ENCODE measurements around the gene BCL11B.

GRCh38 chr14:99122521-99123125, 149.4 kb downstream of the BCL11B start:
- TF ChIP-seq CTCF (IDR thresholded peaks at IDR 0.05) (no peak), POLR2AphosphoS5 (IDR thresholded peaks at IDR 0.05; ENCODE audit: insufficient read depth in 1 of 2, low read depth in 1 of 2) (no peak)

All from vagina (tissue), 2 donors.